ENCODE data around the gene DCAF12.
A peak's percentile ranks its signal among the peaks of the same experiment; 100 is the strongest.

The DCAF12 gene

DNA sequence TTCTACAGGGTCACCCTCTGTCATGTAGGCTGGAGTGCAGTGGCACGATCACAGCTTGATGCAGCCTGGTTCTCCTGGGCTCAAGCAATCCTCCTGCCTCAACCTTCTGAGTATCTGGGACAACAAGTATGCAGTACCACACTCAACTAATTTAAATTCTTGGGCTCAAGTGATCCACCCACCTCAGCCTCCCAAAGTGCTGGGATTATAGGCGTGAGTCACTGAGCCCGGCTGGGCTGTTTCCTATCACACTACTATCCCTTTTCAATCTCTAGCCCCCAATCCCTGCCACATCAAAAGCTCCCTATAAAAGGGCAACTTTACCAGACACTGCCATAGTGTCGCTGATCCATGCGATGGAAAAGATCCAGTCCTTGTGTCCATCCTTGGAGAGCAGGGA, 20.4 kb downstream of the DCAF12 start:
- no peak overlapping the region for H3K4me3 ChIP-seq (ENCODE audit: low read depth, low read length)
- TF ChIP-seq CTCF (conservative IDR thresholded peaks at IDR 0.05; ENCODE audit: low read depth, low read length), result no peak
- DNase-seq (ENCODE audit: low read depth), result no peak

GRCh38 chr9:34102796-34103195, 23.7 kb downstream of the DCAF12 start:
- H3K4me3 ChIP-seq (ENCODE audit: low read depth, low read length), result no peak overlapping the region
- no peak for DNase-seq (ENCODE audit: low read depth)
- TF ChIP-seq CTCF (conservative IDR thresholded peaks at IDR 0.05; ENCODE audit: low read depth, low read length), result no peak

DNA sequence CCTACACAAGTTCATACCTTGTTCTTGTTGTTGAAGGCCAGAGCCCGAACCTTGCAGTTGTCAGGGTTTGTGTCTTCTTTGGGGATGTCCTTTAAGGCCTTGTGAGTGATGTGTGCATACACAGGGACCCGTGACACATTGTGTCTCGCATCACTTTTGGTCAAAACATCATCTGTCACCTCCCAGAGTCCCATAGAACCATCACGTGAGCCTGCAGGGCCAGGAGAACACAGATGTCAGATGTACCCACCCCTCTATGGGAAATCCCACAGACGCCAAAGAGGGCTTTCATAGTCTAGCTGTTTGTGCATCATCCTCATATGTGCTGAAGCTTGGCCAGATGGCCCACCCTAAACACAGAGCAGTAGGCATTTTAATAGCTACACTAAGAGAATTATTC, 28.2 kb downstream of the DCAF12 start:
- no peak for TF ChIP-seq CTCF (conservative IDR thresholded peaks at IDR 0.05; ENCODE audit: low read depth, low read length)
- DNase-seq (ENCODE audit: low read depth), result no peak
- no peak overlapping the region for H3K4me3 ChIP-seq (ENCODE audit: low read depth, low read length)

- DNase-seq (ENCODE audit: low read depth), result no peak
- no peak overlapping the region for H3K4me3 ChIP-seq (ENCODE audit: low read depth, low read length)
- no peak for TF ChIP-seq CTCF (conservative IDR thresholded peaks at IDR 0.05; ENCODE audit: low read depth, low read length)
Observed at GRCh38 chr9:34097865-34098264, 28.6 kb downstream of the DCAF12 start.

GRCh38 chr9:34096751-34097150, 29.7 kb downstream of the DCAF12 start:
- no peak overlapping the region for H3K4me3 ChIP-seq (ENCODE audit: low read depth, low read length)
- no peak for DNase-seq (ENCODE audit: low read depth)
- TF ChIP-seq CTCF (conservative IDR thresholded peaks at IDR 0.05; ENCODE audit: low read depth, low read length), result no peak

GRCh38 chr9:34093578-34093977, 32.9 kb downstream of the DCAF12 start:
- no peak overlapping the region for H3K4me3 ChIP-seq (ENCODE audit: low read depth, low read length)
- no peak for TF ChIP-seq CTCF (conservative IDR thresholded peaks at IDR 0.05; ENCODE audit: low read depth, low read length)
- no peak for DNase-seq (ENCODE audit: low read depth)

GRCh38 chr9:34089311-34089710, 37.2 kb downstream of the DCAF12 start:
- H3K4me3 ChIP-seq (ENCODE audit: low read depth, low read length), result no peak overlapping the region
- TF ChIP-seq CTCF (conservative IDR thresholded peaks at IDR 0.05; ENCODE audit: low read depth, low read length), result no peak
- DNase-seq (ENCODE audit: low read depth), result peak; percentile 82
